ENCODE results near the gene ATF7IP2.

GRCh38 chr16:10339777-10340732 is 45.8 kb upstream of the ATF7IP2 start:
- TF ChIP-seq CTCF (IDR thresholded peaks at IDR 0.05; ENCODE audit: insufficient read depth, low read depth, low read length) (no peak), EZH2 (IDR thresholded peaks at IDR 0.05; ENCODE audit: insufficient read depth, low read length) (no peak)
